Mesenteric fat pad (tissue), 1 donor: ENCODE results near the gene INTS11. TPM values are rescaled to one million over a fixed set of nuclear protein-coding genes. Genes with fewer than 3 reads are reported as not detected.

Experiments used
- DNase-seq: peaks from one replicate; pipeline ENCODE4 v3.0.0-alpha.2; 2020; ENCODE audit warnings: low spot score
- total RNA-seq: library from RNA; stranded (reverse); fragmentation: NEBNext Ultra II Directional; extraction: Animal tissue kit (Norgen Biotek cat#: 25700); gene quantifications from one replicate; pipeline ENCODE4 v1.2.1, GENCODE V29; 2021
- donor health status: DM: yes; HTN: yes; CAD: no.

Gene INTS11
- total RNA-seq, 1 donor from 2014 or later = 74.7 TPM

- no peak for DNase-seq
Measured at GRCh38 chr1:1287288-1288110, 37.0 kb downstream of the INTS11 start.

- DNase-seq = no peak
Measured at GRCh38 chr1:1286313-1287261, 37.9 kb downstream of the INTS11 start.

GRCh38 chr1:1285611-1286311, 38.7 kb downstream of the INTS11 start:
- DNase-seq = no peak

GRCh38 chr1:1285102-1285571, 39.3 kb downstream of the INTS11 start:
- DNase-seq = no peak

- no peak for DNase-seq
Measured at GRCh38 chr1:1284221-1285101, 40.0 kb downstream of the INTS11 start.

GRCh38 chr1:1283821-1284220, 40.6 kb downstream of the INTS11 start:
- no peak for DNase-seq

- no peak for DNase-seq
Measured at GRCh38 chr1:1282998-1283397, 41.5 kb downstream of the INTS11 start.

GRCh38 chr1:1281533-1282321, 42.7 kb downstream of the INTS11 start:
- DNase-seq = no peak

GRCh38 chr1:1280782-1281481, 43.5 kb downstream of the INTS11 start:
- no peak for DNase-seq

- no peak for DNase-seq
Measured at GRCh38 chr1:1279028-1279427, 45.4 kb downstream of the INTS11 start.

- DNase-seq = no peak
Measured at GRCh38 chr1:1278620-1279019, 45.8 kb downstream of the INTS11 start.

- no peak for DNase-seq
Measured at GRCh38 chr1:1275836-1276235, 48.6 kb downstream of the INTS11 start.

- no peak for DNase-seq
Measured at GRCh38 chr1:1274931-1275431, 49.5 kb downstream of the INTS11 start.

GRCh38 chr1:1274299-1274930, 50.0 kb downstream of the INTS11 start:
- DNase-seq = no peak

GRCh38 chr1:1273512-1274298, 50.8 kb downstream of the INTS11 start, which contains the start of gene UBE2J2:
UBE2J2 (minus strand) TSS chr1:1273854; CDS start chr1:1267992, 5,862 bp downstream.
- DNase-seq = peak; percentile 98

- no peak for DNase-seq
Measured at GRCh38 chr1:1273209-1273511, 51.3 kb downstream of the INTS11 start.
